ENCODE data around the gene PCDH10. TPM values are rescaled to one million over a fixed set of nuclear protein-coding genes. Genes with fewer than 3 reads are reported as not detected.

PCDH10 gene
- total RNA-seq, 6 experiments from 2014 or later: 0.05 to 0.20 (median 0.12) TPM; not detected in 3

GRCh38 chr4:133151691-133152329, 2.7 kb downstream of the PCDH10 start:
- no peak for DNase-seq
- 5% methylated on average over 4 of the region's 62 CpGs for whole genome bisulfite sequencing (ENCODE audit: insufficient coverage, low coverage, low lambda C conversion rate, missing lambda C conversion rate)
- Histone ChIP-seq H3K9me3 (no peaks in the 10 kb centered on the region), H3K36me3 (no peaks in the 10 kb centered on the region), H3K27me3 (peaks cover 0 to 24% of the 10 kb centered on the region in 2 donors), H3K4me1 (peaks cover 0 to 31% (median 0%) of the 10 kb centered on the region in 4 donors), H3K4me3 (no peak overlapping the region), H3K27ac (no peak overlapping the region)
- intact Hi-C loops (cut with DNase I): no loop called here
- ATAC-seq: no peak
- TF ChIP-seq POLR2A (IDR thresholded peaks at IDR 0.05) (no peak), CTCF (IDR thresholded peaks at IDR 0.05) (no peak)

GRCh38 chr4:133152330-133152821, 3.3 kb downstream of the PCDH10 start:
- TF ChIP-seq CTCF (IDR thresholded peaks at IDR 0.05) (no peak), POLR2A (IDR thresholded peaks at IDR 0.05) (no peak)
- H3K4me3 ChIP-seq: no peak overlapping the region
- peaks cover 0 to 27% (median 0%) of the 10 kb centered on the region in 4 donors for H3K4me1 ChIP-seq
- no peaks in the 10 kb centered on the region for H3K9me3 ChIP-seq
- no peak overlapping the region for H3K27ac ChIP-seq
- H3K27me3 ChIP-seq: peaks cover 0 to 24% of the 10 kb centered on the region in 2 donors
- WGBS (ENCODE audit: insufficient coverage, low coverage, low lambda C conversion rate, missing lambda C conversion rate): 0% methylated on average over 4 of the region's 26 CpGs
- ATAC-seq: no peak
- intact Hi-C loops (cut with DNase I): no loop called here
- DNase-seq: no peak
- H3K36me3 ChIP-seq: no peaks in the 10 kb centered on the region

GRCh38 chr4:133152831-133153481, 3.9 kb downstream of the PCDH10 start:
- DNase-seq: no peak
- TF ChIP-seq CTCF (IDR thresholded peaks at IDR 0.05) (no peak), POLR2A (IDR thresholded peaks at IDR 0.05) (no peak)
- no peak for ATAC-seq
- intact Hi-C loops (cut with DNase I): no loop called here
- 2% methylated on average over 20 of the region's 20 CpGs for WGBS (ENCODE audit: insufficient coverage, low coverage, low lambda C conversion rate, missing lambda C conversion rate)
- Histone ChIP-seq H3K9me3 (no peaks in the 10 kb centered on the region), H3K27ac (no peak overlapping the region), H3K4me3 (no peak overlapping the region), H3K27me3 (peaks cover 0 to 24% of the 10 kb centered on the region in 2 donors), H3K36me3 (no peaks in the 10 kb centered on the region), H3K4me1 (peaks cover 0 to 27% (median 0%) of the 10 kb centered on the region in 4 donors)

- Histone ChIP-seq H3K4me1 (peaks cover 0 to 15% (median 0%) of the 10 kb centered on the region in 4 donors), H3K9me3 (no peaks in the 10 kb centered on the region), H3K27ac (no peak overlapping the region), H3K27me3 (peaks cover 0 to 13% of the 10 kb centered on the region in 2 donors), H3K36me3 (no peaks in the 10 kb centered on the region), H3K4me3 (no peak overlapping the region)
- no peak for DNase-seq
- peak in 1 of 4 donors; percentile 37 for ATAC-seq
- intact Hi-C loops (cut with DNase I): no loop called here
- 13% methylated on average over 4 of the region's 4 CpGs for WGBS (ENCODE audit: insufficient coverage, low coverage, low lambda C conversion rate, missing lambda C conversion rate)
- TF ChIP-seq CTCF (IDR thresholded peaks at IDR 0.05) (peak; percentile 25 to 44 (median 35)), POLR2A (IDR thresholded peaks at IDR 0.05) (no peak)
These were observed 5.6 kb downstream of the PCDH10 start for GRCh38 chr4:133154725-133155124.

All from right lobe of liver (tissue), 6 donors.